SK-N-SH (cell line): ENCODE results near the gene AGRP. TPM values are rescaled to one million over a fixed set of nuclear protein-coding genes. Genes with fewer than 3 reads are reported as not detected.

Experiments used
- CTCF ChIA-PET: fragments of 300-600, 350-600 bp; formaldehyde crosslinking; extraction: SDS; loops from one replicate; lab custom pipeline; 2021; lab: Yijun Ruan, JAX
- POLR2A ChIA-PET: fragments of 350-600 bp; sonication (Branson Sonifier 250); formaldehyde crosslinking; extraction: SDS; loops from one replicate; lab custom pipeline; 2020; ENCODE audit warnings: antibody characterized with exemption, inconsistent platforms; lab: Yijun Ruan, JAX
- DNase-seq: peaks from one replicate; pipeline ENCODE4 v3.0.0; 2012
- H2AFZ ChIP-seq: fragments of 200-600 bp; sonication (generic); 2 replicates; pipeline ENCODE4 v1.8.1; 2016; ENCODE audit warnings: antibody characterized with exemption, mild to moderate bottlenecking, low read depth
- H3F3A ChIP-seq: fragments of 200-600 bp; sonication (generic); replicated peaks from 2 replicates; pipeline ENCODE3; 2016; ENCODE audit warnings: antibody characterized with exemption, mild to moderate bottlenecking; ENCODE audit not compliant: insufficient read depth
- H3K27ac ChIP-seq, 2 experiments: fragments of 200-500 bp in 1 of 2; fragments of 200-600 bp in 1 of 2; sonication (Bioruptor generic) in 1 of 2; sonication (generic), shearing (Covaris generic) in 1 of 2; 2 replicates each; pipeline versions ENCODE4 v1.5.1 to v1.6.1; 2014 to 2016; ENCODE audit warnings: low read depth in 2 of 2, inconsistent platforms in 1 of 2, low read length in 1 of 2, mild to moderate bottlenecking in 1 of 2, mixed read lengths in 1 of 2
- H3K27me3 ChIP-seq: fragments of 200-600 bp; sonication (generic), shearing (Covaris generic); 2 replicates; pipeline ENCODE4 v1.6.1; 2016; ENCODE audit warnings: mixed run types; ENCODE audit not compliant: insufficient read depth
- H3K36me3 ChIP-seq, 2 experiments: fragments of 200-500 bp in 1 of 2; fragments of 200-600 bp in 1 of 2; sonication (Bioruptor generic) in 1 of 2; sonication (generic) in 1 of 2; replicated peaks in 1 of 2; 2 replicates each; pipeline versions ENCODE3 to v1.5.1; 2014 to 2016; ENCODE audit warnings: low read length in 1 of 2, mild to moderate bottlenecking in 1 of 2; ENCODE audit not compliant: insufficient read depth in 2 of 2, control insufficient read depth in 1 of 2
- H3K4me1 ChIP-seq, 2 experiments: fragments of 200-500 bp in 1 of 2; fragments of 200-600 bp in 1 of 2; sonication (Bioruptor generic) in 1 of 2; sonication (generic), shearing (Covaris generic) in 1 of 2; 2 replicates each; pipeline versions ENCODE4 v1.5.1 to v1.6.1; 2014 to 2016; ENCODE audit warnings: low read depth in 1 of 2, low read length in 1 of 2, mixed run types in 1 of 2; ENCODE audit not compliant: insufficient read depth in 2 of 2, control insufficient read depth in 1 of 2
- H3K4me2 ChIP-seq: fragments of 200-600 bp; sonication (generic), shearing (Covaris generic); 2 replicates; pipeline ENCODE4 v1.6.1; 2017; ENCODE audit warnings: mixed run types
- H3K4me3 ChIP-seq, 2 experiments: fragments of 200-500 bp in 1 of 2; fragments of 200-600 bp in 1 of 2; sonication (Bioruptor generic) in 1 of 2; sonication (generic), shearing (Covaris generic) in 1 of 2; 2 replicates each; pipeline versions ENCODE4 v1.5.1 to v1.8.1; 2014 to 2016; ENCODE audit warnings: low read depth in 2 of 2, inconsistent platforms in 1 of 2, low read length in 1 of 2, mild to moderate bottlenecking in 1 of 2, mixed read lengths in 1 of 2, moderate library complexity in 1 of 2
- H3K79me2 ChIP-seq: fragments of 200-600 bp; sonication (generic); 2 replicates; pipeline ENCODE4 v1.8.1; 2017; ENCODE audit warnings: mild to moderate bottlenecking; ENCODE audit not compliant: insufficient read depth
- H3K9ac ChIP-seq: fragments of 200-600 bp; sonication (generic); 2 replicates; pipeline ENCODE4 v1.6.1; 2017; ENCODE audit warnings: mixed run types
- H3K9me2 ChIP-seq: fragments of 200-600 bp; sonication (generic); 2 replicates; pipeline ENCODE4 v1.6.1; 2017; ENCODE audit warnings: mixed run types
- H3K9me3 ChIP-seq: fragments of 200-600 bp; sonication (generic); 2 replicates; pipeline ENCODE4 v1.6.1; 2017; ENCODE audit warnings: mixed run types, mild to moderate bottlenecking, moderate library complexity
- H4K20me1 ChIP-seq: fragments of 200-600 bp; sonication (generic); 2 replicates; pipeline ENCODE4 v1.6.1; 2017; ENCODE audit warnings: mild to moderate bottlenecking, mixed run types; ENCODE audit not compliant: insufficient read depth
- CHD2 ChIP-seq: fragments of 150-350 bp; IDR thresholded peaks from 2 replicates; pipeline ENCODE4 v1.6.1; 2018; ENCODE audit warnings: low read length; ENCODE audit not compliant: partially characterized antibody
- GATA2 ChIP-seq: sonication (generic); formaldehyde crosslinking; IDR thresholded peaks from 2 replicates; pipeline ENCODE4 v1.5.0; 2020; ENCODE audit warnings: mild to moderate bottlenecking, missing genetic modification reagents
- JUND ChIP-seq: IDR thresholded peaks from 2 replicates; pipeline ENCODE4 v1.4.0; 2012
- POLR2AphosphoS5 ChIP-seq: IDR thresholded peaks from 2 replicates; pipeline ENCODE4 v1.6.1; 2012; ENCODE audit warnings: low read depth, low read length
- RAD21 ChIP-seq: IDR thresholded peaks from 2 replicates; pipeline ENCODE4 v1.6.1; 2012; ENCODE audit warnings: mild to moderate bottlenecking, low read length
- RFX5 ChIP-seq: IDR thresholded peaks from 2 replicates; pipeline ENCODE4 v1.6.1; 2012; ENCODE audit warnings: mild to moderate bottlenecking, improper control_type of control experiment, low read length
- SIN3A ChIP-seq: IDR thresholded peaks from 2 replicates; pipeline ENCODE4 v1.6.1; 2012; ENCODE audit warnings: low read depth, mild to moderate bottlenecking, low read length, moderate library complexity, borderline replicate concordance
- TEAD4 ChIP-seq: IDR thresholded peaks from 2 replicates; pipeline ENCODE4 v1.4.0; 2012; ENCODE audit warnings: mild to moderate bottlenecking, borderline replicate concordance; ENCODE audit not compliant: insufficient read depth
- YY1 ChIP-seq: IDR thresholded peaks from 2 replicates; pipeline ENCODE4 v1.4.0; 2012; ENCODE audit warnings: low read depth, mild to moderate bottlenecking
- WGBS: methylation state at CpG from one replicate; pipeline ENCODE4 v1.1.6; 2017; ENCODE audit warnings: low lambda C conversion rate; 5-methylcytosine and 5-hydroxymethylcytosine counted together
- polyA plus RNA-seq, 3 experiments: library from polyadenylated mRNA; depleted of rRNA; stranded (reverse); fragments of >200 nt; gene quantifications; 2 replicates each; pipeline ENCODE4 v1.2.3, GENCODE V29; 2012
- TF ChIP-seq, protein P1 (sequence below): fragments of 150-350 bp; IDR thresholded peaks from 2 replicates; pipeline ENCODE4 v1.6.1; 2016; ENCODE audit warnings: mild to moderate bottlenecking, low read depth, low read length
- TF ChIP-seq, protein P2 (sequence below): IDR thresholded peaks from 2 replicates; pipeline ENCODE4; 2012
- TF ChIP-seq, protein P3 (sequence below): IDR thresholded peaks from 2 replicates; pipeline ENCODE4 v1.4.0; 2012; ENCODE audit warnings: low read depth
- TF ChIP-seq, protein P4 (sequence below): fragments of 200-600 bp; sonication (generic); IDR thresholded peaks from 2 replicates; pipeline ENCODE4 v1.6.1; 2017; ENCODE audit warnings: antibody characterized with exemption, mild to moderate bottlenecking, moderate library complexity

Gene AGRP
- polyA plus RNA-seq, 1 of the 3 experiments (the other 2 are of a cell fraction), result not detected

DNA sequence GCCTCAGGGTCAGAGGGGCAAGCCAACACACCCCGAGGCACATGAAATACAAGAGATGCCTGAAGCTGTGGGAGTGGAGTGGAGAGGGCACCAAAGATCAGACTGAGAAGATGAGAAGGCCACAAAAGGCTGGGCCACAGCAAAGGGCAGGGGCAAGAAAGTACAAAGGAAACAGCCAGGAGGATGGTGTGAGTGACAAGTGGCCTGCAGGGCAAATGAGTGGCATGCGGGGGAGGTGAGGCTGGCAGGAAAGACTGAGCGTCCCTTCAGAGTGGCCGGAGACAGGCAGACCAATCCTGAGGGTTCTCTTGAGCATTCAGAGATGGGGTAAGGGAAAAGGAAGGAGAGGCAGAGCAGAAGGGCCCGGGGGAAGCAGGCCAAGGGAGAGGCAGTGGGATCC, 29.2 kb downstream of the AGRP start:
- 92% methylated on average over 5 of the region's 5 CpGs for WGBS
- H3K4me3 ChIP-seq, result no peak overlapping the region
- H4K20me1 ChIP-seq, result peaks cover 42% of the 10 kb centered on the region
- ChIA-PET CTCF (no interaction called here), POLR2A (no interaction called here)
- TF ChIP-seq, protein P1, sequence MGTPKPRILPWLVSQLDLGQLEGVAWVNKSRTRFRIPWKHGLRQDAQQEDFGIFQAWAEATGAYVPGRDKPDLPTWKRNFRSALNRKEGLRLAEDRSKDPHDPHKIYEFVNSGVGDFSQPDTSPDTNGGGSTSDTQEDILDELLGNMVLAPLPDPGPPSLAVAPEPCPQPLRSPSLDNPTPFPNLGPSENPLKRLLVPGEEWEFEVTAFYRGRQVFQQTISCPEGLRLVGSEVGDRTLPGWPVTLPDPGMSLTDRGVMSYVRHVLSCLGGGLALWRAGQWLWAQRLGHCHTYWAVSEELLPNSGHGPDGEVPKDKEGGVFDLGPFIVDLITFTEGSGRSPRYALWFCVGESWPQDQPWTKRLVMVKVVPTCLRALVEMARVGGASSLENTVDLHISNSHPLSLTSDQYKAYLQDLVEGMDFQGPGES, result no peak
- TF ChIP-seq, protein P2, sequence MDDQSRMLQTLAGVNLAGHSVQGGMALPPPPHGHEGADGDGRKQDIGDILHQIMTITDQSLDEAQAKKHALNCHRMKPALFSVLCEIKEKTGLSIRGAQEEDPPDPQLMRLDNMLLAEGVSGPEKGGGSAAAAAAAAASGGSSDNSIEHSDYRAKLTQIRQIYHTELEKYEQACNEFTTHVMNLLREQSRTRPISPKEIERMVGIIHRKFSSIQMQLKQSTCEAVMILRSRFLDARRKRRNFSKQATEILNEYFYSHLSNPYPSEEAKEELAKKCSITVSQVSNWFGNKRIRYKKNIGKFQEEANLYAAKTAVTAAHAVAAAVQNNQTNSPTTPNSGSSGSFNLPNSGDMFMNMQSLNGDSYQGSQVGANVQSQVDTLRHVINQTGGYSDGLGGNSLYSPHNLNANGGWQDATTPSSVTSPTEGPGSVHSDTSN, result no peak
- no peak for TF ChIP-seq YY1
- no peak overlapping the region for H2AFZ ChIP-seq
- no peak overlapping the region for H3K9ac ChIP-seq
- peaks cover 0 to 7% of the 10 kb centered on the region in 2 experiments for H3K36me3 ChIP-seq
- H3K9me3 ChIP-seq, result no peaks in the 10 kb centered on the region
- no peaks in the 10 kb centered on the region for H3K9me2 ChIP-seq
- no peak overlapping the region for H3K27ac ChIP-seq
- H3F3A ChIP-seq, result no peaks in the 10 kb centered on the region
- H3K4me1 ChIP-seq, result peaks cover under 1 to 26% of the 10 kb centered on the region in 2 experiments; a peak in 2 of 4 replicates
- no peaks in the 10 kb centered on the region for H3K27me3 ChIP-seq
- H3K79me2 ChIP-seq, result peaks cover 9% of the 10 kb centered on the region; the same call in 1 of the 2 replicates
- DNase-seq, result no peak
- H3K4me2 ChIP-seq, result no peak overlapping the region

DNA sequence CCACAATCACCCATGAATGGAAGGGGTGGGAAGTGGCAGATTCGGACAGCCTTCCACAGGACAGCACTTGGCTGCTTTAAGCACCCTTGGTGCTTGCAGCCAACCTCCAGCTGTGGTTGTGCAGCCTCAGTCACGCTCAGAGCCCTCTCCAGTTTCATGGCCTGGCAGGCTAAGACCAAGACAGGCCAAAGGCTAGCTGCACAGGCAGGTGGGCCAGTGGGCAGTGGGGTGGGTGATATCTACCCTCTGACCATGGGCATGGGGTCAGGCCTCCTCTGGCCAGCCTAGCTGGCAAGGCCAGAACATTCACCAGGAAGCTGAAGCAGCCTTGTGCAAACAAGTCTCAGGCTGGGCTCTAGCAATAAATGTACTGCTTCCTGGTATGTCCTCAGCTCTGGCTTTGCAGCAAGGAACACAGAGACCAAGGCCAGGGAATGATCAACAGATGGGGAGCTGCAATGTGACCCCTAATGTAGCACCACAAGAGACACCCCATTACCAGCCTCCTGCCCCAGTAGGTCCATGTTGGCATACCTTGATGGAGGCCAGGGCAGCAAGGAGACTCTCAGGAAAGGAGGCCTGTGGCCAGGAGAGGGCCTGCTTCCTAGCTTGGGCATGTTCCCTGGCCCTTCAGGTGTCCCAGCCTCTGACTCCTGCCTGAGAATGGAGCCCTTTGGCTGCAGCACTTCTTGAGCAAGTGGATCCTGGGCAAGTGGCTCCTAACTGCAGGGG, 31.5 kb downstream of the AGRP start:
- ChIA-PET POLR2A (interaction anchor here (0.8 kb wide), 1 partner anchor 9 kb away, joined by 3 read pairs; no protein-coding TSS in a partner anchor), CTCF (interaction anchor here (0.8 to 2.9 kb wide), 9 partner anchors 10 to 297 kb away, joined by 3 to 9 read pairs (median 5); partner anchors contain the start of genes ATP6V0D1, KCTD19, LRRC36 and ZDHHC1)
- peaks cover 0 to 12% of the 10 kb centered on the region in 2 experiments; a peak in 1 of 4 replicates for H3K4me1 ChIP-seq
- H2AFZ ChIP-seq, result no peak overlapping the region
- H3K4me2 ChIP-seq, result no peak overlapping the region
- DNase-seq, result no peak
- no peak overlapping the region for H3K4me3 ChIP-seq
- H4K20me1 ChIP-seq, result peaks cover 29% of the 10 kb centered on the region
- no peak overlapping the region for H3K9ac ChIP-seq
- H3K9me2 ChIP-seq, result no peaks in the 10 kb centered on the region
- TF ChIP-seq GATA2 (CRISPR knock-in tag) (no peak), RFX5 (no peak), SIN3A (no peak), RAD21 (no peak), CHD2 (no peak), POLR2AphosphoS5 (no peak), JUND (no peak), TEAD4 (no peak)
- TF ChIP-seq, protein P3, sequence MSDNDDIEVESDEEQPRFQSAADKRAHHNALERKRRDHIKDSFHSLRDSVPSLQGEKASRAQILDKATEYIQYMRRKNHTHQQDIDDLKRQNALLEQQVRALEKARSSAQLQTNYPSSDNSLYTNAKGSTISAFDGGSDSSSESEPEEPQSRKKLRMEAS, result no peak
- TF ChIP-seq, protein P4, sequence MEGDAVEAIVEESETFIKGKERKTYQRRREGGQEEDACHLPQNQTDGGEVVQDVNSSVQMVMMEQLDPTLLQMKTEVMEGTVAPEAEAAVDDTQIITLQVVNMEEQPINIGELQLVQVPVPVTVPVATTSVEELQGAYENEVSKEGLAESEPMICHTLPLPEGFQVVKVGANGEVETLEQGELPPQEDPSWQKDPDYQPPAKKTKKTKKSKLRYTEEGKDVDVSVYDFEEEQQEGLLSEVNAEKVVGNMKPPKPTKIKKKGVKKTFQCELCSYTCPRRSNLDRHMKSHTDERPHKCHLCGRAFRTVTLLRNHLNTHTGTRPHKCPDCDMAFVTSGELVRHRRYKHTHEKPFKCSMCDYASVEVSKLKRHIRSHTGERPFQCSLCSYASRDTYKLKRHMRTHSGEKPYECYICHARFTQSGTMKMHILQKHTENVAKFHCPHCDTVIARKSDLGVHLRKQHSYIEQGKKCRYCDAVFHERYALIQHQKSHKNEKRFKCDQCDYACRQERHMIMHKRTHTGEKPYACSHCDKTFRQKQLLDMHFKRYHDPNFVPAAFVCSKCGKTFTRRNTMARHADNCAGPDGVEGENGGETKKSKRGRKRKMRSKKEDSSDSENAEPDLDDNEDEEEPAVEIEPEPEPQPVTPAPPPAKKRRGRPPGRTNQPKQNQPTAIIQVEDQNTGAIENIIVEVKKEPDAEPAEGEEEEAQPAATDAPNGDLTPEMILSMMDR, result no peak
- TF ChIP-seq, all 33 proteins: peak for 0
- H3K27ac ChIP-seq, result no peak overlapping the region
- no peaks in the 10 kb centered on the region for H3K27me3 ChIP-seq
- peaks cover 0 to 11% of the 10 kb centered on the region in 2 experiments for H3K36me3 ChIP-seq
- H3K9me3 ChIP-seq, result no peaks in the 10 kb centered on the region
- WGBS, result 100% methylated on average over 1 of the region's 2 CpGs
- H3F3A ChIP-seq, result no peaks in the 10 kb centered on the region
- no peaks in the 10 kb centered on the region; the same call in 1 of the 2 replicates for H3K79me2 ChIP-seq
